Measurements from ENCODE around the gene AFF3.

- no peak for TF ChIP-seq SP1 (IDR thresholded peaks at IDR 0.05)
- TF ChIP-seq CTCF (IDR thresholded peaks at IDR 0.05; ENCODE audit: low read depth, low read length, missing input control) = no peak
- TF ChIP-seq REST (IDR thresholded peaks at IDR 0.05) = no peak
- no peak for TF ChIP-seq JUND (IDR thresholded peaks at IDR 0.05)
- TF ChIP-seq GABPA (IDR thresholded peaks at IDR 0.05 in 1 of 2, conservative IDR thresholded peaks at IDR 0.05 in 1 of 2) = no peak
- TF ChIP-seq RAD21 (IDR thresholded peaks at IDR 0.05) = no peak
- TF ChIP-seq RXRA (IDR thresholded peaks at IDR 0.05) = no peak
- no peak for TF ChIP-seq FOXA1 (IDR thresholded peaks at IDR 0.05)
- no peak for TF ChIP-seq YY1 (IDR thresholded peaks at IDR 0.05)
Measured at GRCh38 chr2:99911736-99912135, 230.7 kb downstream of the AFF3 start.

Measured in liver (tissue), 3 donors.